Parathyroid adenoma (tissue), 2 donors: ENCODE measurements around the gene TMCO4.

ENCODE experiments used
- H2AFZ ChIP-seq: fragments of 300-600 bp; sonication (generic); one replicate; pipeline ENCODE4 v1.7.0; 2017; ENCODE audit warnings: antibody characterized with exemption, mild to moderate bottlenecking
- H3K27ac ChIP-seq: fragments of 300-600 bp; sonication (generic); one replicate; pipeline ENCODE4 v1.7.0; 2017
- H3K27me3 ChIP-seq: fragments of 300-600 bp; sonication (generic); one replicate; pipeline ENCODE4 v1.7.0; 2017; ENCODE audit warnings: low read length; ENCODE audit not compliant: control insufficient read depth, insufficient read depth
- H3K36me3 ChIP-seq: fragments of 300-600 bp; sonication (generic); one replicate; pipeline ENCODE4 v1.7.0; 2017; ENCODE audit warnings: low read length; ENCODE audit not compliant: control insufficient read depth, insufficient read depth
- H3K4me1 ChIP-seq: fragments of 300-600 bp; sonication (generic); one replicate; pipeline ENCODE4 v1.7.0; 2017; ENCODE audit warnings: control low read depth
- H3K4me2 ChIP-seq: fragments of 300-600 bp; sonication (generic); one replicate; pipeline ENCODE4 v1.7.0; 2017; ENCODE audit warnings: low read length
- H3K4me3 ChIP-seq: fragments of 300-600 bp; sonication (generic); one replicate; pipeline ENCODE4 v1.7.0; 2017; ENCODE audit warnings: low read depth, low read length
- H3K79me2 ChIP-seq: fragments of 300-600 bp; sonication (generic); one replicate; pipeline ENCODE4 v1.7.0; 2017; ENCODE audit warnings: control low read depth
- H3K9ac ChIP-seq: fragments of 300-600 bp; sonication (generic); one replicate; pipeline ENCODE4 v1.7.0; 2017; ENCODE audit warnings: mild to moderate bottlenecking
- H3K9me3 ChIP-seq: fragments of 300-600 bp; sonication (generic); one replicate; pipeline ENCODE4 v1.7.0; 2017; ENCODE audit warnings: low read length; ENCODE audit not compliant: control insufficient read depth
- CTCF ChIP-seq: fragments of 300-600 bp; sonication (generic); IDR thresholded peaks from one replicate; pipeline ENCODE4 v1.7.0; 2017; ENCODE audit warnings: antibody characterized with exemption, mild to moderate bottlenecking
- donor health status: primary hyperparathyroidism.

TMCO4 gene

GRCh38 chr1:19682901-19683300 lies 116.8 kb downstream of the TMCO4 start:
- H3K79me2 ChIP-seq = no peaks in the 10 kb centered on the region
- no peak overlapping the region for H3K27ac ChIP-seq
- peaks cover 3% of the 10 kb centered on the region for H3K36me3 ChIP-seq
- H3K9ac ChIP-seq = no peak overlapping the region
- H2AFZ ChIP-seq = no peak overlapping the region
- no peaks in the 10 kb centered on the region for H3K4me1 ChIP-seq
- no peaks in the 10 kb centered on the region for H3K27me3 ChIP-seq
- TF ChIP-seq CTCF = no peak
- no peak overlapping the region for H3K4me3 ChIP-seq
- no peak overlapping the region for H3K4me2 ChIP-seq
- H3K9me3 ChIP-seq = no peaks in the 10 kb centered on the region

- Histone ChIP-seq H3K9me3 (no peaks in the 10 kb centered on the region), H3K4me3 (no peak overlapping the region), H3K36me3 (no peaks in the 10 kb centered on the region), H2AFZ (no peak overlapping the region), H3K27me3 (no peaks in the 10 kb centered on the region), H3K9ac (no peak overlapping the region), H3K27ac (no peak overlapping the region), H3K4me2 (no peak overlapping the region), H3K4me1 (no peaks in the 10 kb centered on the region), H3K79me2 (no peaks in the 10 kb centered on the region)
- no peak for TF ChIP-seq CTCF
Measured at GRCh38 chr1:19682257-19682656, 117.5 kb downstream of the TMCO4 start.

- TF ChIP-seq CTCF = no peak
- Histone ChIP-seq H3K27ac (no peak overlapping the region), H3K36me3 (no peaks in the 10 kb centered on the region)
Measured at GRCh38 chr1:19680644-19681043, 119.1 kb downstream of the TMCO4 start.

GRCh38 chr1:19679691-19680090 lies 120.0 kb downstream of the TMCO4 start:
- no peak overlapping the region for H2AFZ ChIP-seq
- no peak overlapping the region for H3K27ac ChIP-seq
- no peaks in the 10 kb centered on the region for H3K27me3 ChIP-seq
- H3K4me1 ChIP-seq = no peaks in the 10 kb centered on the region
- no peaks in the 10 kb centered on the region for H3K79me2 ChIP-seq
- no peak overlapping the region for H3K9ac ChIP-seq
- H3K4me2 ChIP-seq = no peak overlapping the region
- TF ChIP-seq CTCF = no peak
- H3K4me3 ChIP-seq = no peak overlapping the region
- no peaks in the 10 kb centered on the region for H3K9me3 ChIP-seq
- no peaks in the 10 kb centered on the region for H3K36me3 ChIP-seq

More at GRCh38 chr1:19680644-19681043, 119.1 kb downstream of the TMCO4 start:
- Histone ChIP-seq H3K9ac (no peak overlapping the region), H3K4me2 (no peak overlapping the region), H2AFZ (no peak overlapping the region), H3K4me3 (no peak overlapping the region), H3K9me3 (no peaks in the 10 kb centered on the region), H3K79me2 (no peaks in the 10 kb centered on the region), H3K4me1 (no peaks in the 10 kb centered on the region), H3K27me3 (no peaks in the 10 kb centered on the region)

- Histone ChIP-seq H3K4me1 (no peaks in the 10 kb centered on the region), H3K9me3 (no peaks in the 10 kb centered on the region), H3K9ac (no peak overlapping the region), H3K27me3 (no peaks in the 10 kb centered on the region), H3K27ac (no peak overlapping the region), H3K4me3 (no peak overlapping the region), H2AFZ (no peak overlapping the region), H3K4me2 (no peak overlapping the region), H3K36me3 (no peaks in the 10 kb centered on the region), H3K79me2 (no peaks in the 10 kb centered on the region)
- TF ChIP-seq CTCF = no peak
Measured at GRCh38 chr1:19678931-19679453, 120.7 kb downstream of the TMCO4 start.
